ENCODE data around the gene KIF12.

KIF12 gene

DNA sequence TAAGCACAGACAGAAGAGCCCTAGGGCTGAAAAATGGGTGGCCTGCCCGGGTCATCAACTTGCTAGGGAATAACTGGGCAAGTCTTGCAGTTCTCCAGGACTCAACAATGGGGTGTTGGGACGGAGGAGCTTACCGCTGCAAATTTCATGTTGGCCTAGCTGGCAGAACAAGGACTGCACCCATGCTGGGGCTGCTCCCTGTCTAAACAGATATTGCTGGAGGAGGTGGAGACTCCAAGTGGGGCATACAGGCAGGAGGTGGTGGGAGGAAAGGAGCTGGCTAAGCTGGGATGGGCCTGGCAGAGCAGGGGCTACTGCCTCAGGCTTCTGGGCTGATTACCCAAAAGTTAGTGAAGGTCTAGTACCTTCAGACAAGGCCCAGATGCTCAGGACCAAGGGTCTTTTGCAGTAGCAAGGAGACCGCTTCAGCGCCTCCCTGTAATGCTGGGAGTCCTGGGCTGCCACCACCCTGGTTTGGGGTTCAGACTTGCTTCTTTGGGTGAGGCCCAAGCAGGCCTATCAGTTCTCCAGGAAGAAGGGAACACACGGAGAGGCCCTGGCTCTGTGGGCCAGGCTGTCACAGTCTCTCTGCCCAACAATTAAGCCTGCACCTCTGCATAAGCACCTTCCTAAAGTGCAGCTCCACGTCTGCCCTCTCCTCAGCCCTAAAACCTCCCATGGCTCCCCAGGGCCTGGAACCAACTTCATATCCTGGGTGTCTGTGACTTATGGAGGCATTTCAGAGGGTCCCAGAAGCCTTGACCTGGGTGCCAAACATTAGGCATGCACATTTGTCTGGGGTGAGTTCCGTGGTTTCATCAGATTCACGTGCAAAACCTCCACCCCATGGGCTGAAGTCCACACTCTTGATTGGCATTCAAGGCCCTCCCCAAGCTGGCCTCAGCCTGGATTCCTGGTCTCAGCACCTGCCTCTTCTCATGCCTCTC, 24.2 kb upstream of the KIF12 start:
- DNase-seq (ENCODE audit: low spot score): no peak

DNA sequence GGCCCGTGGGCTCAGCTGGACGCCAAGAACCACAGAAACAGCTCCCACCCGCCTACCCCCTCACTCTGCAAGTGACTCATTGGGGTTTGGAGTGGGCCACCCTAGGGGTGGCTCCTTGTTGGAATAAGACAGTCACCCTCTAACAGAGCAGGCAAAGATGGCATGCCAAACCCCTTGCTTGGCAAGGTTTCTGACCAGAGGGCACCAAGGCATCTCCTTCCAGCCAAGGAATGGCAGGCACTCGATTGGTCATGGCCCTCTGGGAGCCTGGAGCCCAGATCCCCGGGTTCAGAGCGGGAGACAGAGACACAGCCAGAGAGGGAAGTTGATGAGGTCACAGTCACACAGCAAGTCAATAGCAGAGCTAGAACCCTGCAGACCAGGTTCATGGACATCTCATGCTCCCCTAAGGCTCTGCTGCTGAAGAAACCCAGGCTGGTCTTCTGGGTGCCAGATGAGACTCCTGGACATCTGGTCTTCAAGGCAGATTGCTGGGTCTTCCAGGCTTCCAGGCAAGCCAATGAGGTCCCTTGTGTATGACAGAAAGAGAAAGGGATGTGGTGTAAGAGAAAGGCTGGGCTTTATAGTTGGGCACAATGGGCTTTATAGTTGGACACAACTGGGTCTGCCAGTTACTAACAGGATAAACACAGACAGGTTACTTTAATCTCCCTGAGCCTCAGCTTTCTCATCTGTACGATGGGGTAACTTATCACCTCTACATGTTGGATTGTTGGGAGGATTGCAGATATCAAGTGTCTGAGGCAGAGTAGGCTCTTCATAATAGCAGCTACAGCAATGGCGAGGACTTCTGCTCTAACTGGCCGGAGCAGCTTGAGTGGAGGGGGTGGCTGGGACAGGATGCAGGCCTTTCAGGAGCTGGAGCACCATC, 23.3 kb upstream of the KIF12 start:
- DNase-seq (ENCODE audit: low spot score): no peak

DNA sequence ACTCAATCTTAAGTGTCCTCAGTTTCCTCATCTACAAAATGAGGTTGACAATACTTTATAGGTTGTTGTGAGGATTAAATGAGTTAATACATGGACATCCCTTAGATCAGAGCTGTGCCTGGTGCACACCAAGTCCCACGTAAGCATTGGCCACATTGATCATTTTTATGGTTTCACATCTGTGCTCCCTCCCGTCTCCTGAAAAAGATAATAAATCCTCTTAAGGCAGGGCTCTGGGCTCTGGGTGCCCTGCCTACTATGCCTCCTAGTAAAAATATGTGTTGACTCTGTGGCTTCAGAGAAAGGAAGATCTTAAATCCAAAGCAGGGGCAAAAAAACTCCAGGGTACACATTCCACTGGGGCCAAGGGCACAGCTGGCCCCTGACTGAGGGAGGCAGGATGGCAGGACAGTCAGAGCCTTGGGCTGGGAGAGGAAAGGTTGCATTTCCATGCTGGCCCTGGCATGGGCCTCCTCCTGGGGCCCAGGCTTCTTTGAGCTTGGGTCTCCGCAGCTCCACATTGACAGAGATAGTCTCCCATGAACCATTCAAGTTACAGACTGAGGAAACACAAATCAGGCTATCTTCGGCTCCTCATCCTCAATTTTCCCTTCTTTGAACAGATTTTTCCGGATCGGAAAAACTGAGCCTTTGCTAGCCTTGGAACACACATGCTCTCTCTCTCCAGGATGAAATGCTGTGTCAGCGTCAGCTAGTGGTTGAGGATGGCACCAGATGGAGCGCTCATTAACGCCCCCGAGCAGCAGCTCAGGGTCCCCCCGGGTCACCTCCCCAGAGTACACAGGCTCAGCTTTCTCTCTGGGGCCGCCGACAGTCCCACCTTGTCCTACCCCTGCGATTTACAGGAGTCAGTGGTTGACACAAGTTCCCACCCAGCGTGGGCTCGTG, 22.4 kb upstream of the KIF12 start:
- no peak for DNase-seq (ENCODE audit: low spot score)

DNA sequence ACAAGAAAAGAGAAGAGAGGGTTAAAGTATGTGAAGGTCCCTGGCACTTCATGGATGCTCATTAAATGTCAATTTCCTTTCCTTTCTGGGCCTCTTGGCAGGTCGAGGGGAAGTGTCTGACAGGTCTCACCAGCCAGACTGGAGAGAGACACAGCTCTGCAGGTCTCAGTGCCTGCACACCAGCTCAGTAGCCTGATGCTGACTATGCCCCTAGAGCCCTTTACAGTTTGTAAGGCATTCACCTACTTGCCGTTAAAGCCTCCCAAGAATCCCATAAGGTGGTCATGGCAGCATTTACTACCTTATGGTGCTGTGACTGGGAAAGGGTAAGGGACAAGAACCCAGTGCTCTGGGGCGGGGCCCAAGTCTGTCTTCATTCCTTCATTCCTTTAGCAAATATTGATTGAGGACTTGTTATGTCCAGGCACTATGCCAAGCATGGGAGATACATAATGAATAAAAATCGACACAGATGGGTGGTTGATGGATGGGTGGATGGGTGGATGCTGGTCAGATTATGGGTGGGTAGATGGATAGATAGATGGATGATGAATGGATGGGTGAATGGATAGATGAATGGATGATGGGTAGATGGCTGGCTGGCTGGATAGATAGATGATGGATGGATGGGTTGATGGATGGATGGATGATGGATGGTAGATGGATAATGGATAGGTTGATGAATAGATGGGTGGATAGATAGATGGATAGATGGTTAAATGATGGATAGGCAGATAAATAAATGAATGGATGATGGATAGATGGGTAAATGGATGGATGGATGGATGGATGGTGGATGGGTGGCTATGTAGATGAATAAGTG, 21.3 kb upstream of the KIF12 start:
- DNase-seq (ENCODE audit: low spot score): no peak

DNA sequence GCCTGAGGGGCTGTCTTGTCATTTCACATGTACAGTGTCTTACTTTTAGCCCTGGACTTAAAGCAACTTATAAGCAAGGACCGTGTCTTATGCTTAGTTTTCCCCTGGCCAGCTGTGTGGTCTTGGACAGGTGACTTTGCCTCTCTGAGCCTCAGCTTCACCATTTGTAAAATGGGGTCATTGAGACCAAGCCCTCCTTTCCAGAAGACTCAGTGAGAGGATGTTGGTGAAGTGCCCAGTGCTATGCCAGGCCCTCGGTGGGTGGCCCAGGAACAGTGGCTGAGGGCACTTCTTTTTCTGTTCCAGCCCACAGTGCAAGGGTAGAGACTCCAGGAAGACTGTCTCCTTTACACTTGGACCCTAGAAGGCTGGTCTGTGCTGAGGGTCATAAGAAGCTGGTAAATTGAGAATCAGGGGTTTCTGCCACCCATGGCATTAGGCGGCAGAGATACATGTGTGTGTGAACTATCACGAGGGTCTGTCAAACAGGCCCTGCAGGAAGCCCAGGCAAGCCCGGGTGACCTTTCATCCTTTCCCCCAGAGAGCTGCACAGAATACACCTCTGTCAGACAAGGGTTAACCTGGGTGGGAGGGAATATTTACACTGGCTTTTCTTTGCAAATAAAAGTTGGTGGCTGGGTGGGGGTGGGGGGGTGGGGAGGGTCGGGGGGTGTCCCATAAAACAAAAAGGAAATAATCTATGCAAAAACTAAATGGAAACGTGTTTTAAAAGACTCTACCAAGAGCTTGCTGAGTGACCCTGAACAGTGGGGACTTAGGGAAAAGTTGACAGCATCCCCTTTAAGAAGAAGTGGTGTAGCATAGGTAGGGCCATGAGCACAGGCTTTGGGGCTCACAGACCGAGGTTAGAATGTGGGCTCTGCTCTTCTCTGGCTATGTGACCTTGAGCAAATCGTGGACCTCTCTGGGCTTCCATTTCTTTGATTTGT, 20.4 kb upstream of the KIF12 start:
- DNase-seq (ENCODE audit: low spot score): no peak

DNA sequence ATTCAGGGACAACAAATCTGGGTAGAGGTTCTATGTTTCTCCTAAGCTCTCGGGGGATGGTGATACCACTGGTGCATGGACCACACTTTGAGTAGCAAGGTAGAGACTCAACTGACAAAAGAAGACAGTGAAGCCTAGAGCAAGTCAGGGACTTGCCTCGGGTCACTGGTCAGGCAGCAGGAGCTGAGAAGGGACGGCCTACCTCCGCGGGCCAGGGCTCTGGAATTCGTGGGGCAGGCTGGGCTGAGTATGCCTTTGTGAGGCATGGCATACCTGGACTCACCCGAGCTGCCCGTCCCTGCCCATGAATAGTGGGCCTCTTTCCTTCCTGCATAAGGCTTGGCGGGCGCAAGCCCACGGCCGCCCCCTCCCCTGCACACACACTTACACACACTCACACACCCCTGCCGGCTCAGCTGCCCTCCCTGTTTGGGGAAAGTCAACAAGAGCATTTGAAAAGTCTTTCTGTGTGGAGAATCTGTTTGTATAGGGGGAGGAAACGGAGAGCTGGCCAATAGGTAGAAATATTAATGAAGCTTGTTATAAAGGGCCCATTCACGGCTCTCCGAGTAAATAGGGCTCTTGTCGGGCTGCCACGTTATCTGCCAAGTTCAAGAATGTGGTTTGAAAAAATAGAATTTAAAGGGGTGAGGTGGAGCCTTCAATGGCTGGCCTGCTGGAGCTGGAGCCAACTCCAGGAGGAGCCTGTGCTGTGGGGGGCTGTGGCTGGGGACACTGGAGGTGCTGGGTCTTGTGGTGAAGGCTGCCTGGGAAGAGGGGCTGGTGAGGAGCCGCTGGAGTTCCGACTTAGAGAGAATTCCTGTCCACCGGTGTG, 19.1 kb upstream of the KIF12 start:
- no peak for DNase-seq (ENCODE audit: low spot score)

DNA sequence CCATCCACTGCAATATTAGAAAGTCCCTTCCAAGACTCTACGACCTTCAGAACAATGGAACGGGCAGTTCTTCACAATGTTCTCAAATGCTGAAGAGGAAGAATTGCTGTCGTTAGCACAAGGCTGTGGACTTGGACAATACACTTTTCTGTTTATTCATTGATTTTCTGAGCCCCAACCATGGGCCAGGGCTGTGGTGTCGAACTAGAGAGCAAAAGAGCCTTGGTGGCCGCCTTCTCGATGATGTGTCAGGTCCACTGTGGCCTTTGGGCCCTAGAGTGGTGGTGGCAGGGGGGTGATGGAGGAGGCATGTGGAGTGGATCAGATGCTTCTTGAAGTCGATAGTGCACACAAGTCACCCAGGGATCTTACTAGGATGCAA, 18.5 kb upstream of the KIF12 start:
- no peak for DNase-seq (ENCODE audit: low spot score)

DNA sequence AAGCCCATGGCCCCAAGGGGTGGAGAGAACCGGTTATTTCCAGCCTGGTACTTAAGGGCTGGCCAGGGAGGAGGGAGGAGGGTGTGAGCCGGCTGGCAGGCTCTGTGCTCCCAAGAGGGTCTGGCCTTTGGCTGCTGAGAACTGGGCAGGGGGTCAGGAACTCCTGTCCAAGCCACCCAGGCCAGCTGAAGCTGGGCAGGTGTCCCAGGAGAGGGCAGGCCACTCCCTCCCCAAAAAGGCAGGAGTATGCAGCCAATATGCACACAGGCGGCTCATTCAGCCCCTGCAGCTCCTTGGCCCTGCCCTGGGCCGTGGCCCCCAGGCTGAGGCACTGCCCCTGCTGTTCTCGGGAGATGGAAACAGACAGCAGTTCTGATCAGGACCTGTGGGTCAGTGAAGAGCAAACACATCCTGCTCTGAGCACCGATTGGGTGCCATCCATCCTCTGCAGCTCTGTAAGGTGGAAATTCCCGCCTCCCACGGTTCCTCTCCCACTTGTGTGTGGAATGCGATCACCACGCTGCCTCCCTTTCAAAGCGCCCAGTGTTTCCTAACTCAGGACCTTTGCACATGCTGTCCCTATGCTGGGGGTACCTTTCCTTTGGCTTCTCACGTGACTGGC, 17.1 kb upstream of the KIF12 start:
- no peak for DNase-seq (ENCODE audit: low spot score)

DNA sequence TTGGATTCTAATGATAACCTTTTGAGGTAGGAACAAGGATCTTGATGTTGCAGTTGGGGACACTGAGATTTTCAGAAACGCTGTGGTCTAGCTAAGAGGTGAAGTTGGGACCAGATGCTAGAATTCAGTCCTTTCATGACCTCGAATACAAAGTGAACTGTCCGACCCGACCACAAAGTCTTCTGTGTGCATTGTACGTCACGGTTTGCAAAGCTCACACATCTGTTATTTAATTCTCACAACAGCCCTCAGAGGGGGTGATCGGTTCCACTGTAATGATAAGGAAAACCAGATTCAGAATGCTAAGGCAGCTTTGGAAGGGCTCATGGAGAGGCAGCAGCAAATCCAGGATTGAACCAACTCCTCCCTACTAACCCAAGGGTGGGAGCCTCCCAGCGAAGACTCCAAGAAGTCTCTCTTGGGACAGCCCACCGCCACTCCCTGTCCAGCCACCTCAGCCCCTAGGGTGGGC, 16.6 kb upstream of the KIF12 start:
- no peak for DNase-seq (ENCODE audit: low spot score)

DNA sequence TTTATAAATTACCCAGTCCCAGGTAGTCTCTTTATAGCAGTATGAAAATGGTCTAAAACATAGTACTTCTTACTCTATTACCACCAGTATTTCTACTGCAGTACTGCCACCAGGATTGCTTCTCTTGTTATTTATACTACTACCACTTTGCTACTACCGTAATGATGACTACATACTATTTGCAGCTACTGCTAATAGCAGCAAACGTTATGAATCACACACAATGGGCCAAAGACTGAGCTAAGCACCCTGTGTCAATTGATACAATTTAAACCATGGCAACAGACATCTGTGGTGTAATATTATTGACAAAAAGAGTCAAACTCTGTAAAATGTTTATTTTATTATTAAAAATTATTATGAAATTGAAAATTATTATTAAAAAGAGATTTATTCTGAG, 15.3 kb upstream of the KIF12 start:
- no peak for DNase-seq (ENCODE audit: low spot score)

DNA sequence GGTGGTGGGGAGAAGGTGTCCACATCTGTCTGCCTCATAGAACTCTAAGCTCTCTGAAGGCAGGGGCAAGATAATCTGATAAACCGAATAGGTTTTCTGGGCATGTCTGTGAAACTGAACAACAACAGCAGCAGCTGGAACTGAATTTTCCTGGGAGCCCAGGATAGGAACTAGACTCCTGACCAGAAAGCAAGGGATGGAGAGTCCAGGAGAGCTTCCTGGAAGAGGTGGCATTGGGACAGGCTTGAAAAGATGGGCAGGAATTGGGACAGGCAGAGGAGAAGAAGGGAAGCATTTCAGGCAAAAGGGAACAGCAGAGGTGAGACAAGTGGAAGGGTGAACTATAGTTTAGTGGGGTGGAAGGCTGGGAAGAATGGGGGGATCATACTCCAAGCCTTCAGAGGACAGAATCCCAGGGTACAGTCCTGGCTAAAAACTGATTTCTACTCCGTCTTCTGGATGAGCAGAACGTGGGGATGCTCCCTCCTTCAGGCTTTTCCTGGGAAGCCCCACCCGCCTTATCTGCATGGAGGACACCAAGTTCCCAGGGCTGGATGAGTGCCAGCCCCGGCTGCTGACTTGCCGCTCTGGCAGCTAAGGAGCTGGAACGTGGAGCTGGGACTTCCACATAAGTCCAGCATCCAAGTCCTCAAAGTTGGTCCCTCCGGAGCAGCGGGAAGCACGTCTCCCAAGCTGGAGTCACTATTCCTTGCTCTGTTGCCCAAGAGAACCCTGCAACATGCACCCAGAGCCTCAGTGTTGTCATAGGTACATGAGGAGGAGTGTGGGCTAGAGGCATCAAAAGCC, 13.9 kb upstream of the KIF12 start:
- DNase-seq (ENCODE audit: low spot score): peak; percentile 78

DNA sequence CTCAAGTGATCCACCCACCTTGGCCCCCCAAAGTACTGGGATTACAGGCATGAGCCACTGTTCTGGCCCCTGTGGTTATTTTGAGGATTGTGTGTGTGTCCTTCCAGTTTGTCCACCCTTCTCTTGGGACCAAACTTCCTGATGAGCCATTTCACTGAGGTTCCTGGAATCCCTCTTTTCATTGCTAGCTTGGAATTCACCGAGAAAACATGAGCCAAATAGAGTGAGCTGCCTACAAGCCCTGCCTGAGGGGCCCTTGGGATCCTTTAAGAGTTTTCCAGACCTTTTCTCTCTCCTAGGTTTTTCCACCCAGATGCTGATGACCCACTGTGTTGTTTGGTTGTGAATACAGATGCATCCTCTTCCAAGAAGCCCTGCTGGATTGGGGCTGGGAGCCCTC, 13.2 kb upstream of the KIF12 start:
- DNase-seq (ENCODE audit: low spot score): peak; percentile 54

DNA sequence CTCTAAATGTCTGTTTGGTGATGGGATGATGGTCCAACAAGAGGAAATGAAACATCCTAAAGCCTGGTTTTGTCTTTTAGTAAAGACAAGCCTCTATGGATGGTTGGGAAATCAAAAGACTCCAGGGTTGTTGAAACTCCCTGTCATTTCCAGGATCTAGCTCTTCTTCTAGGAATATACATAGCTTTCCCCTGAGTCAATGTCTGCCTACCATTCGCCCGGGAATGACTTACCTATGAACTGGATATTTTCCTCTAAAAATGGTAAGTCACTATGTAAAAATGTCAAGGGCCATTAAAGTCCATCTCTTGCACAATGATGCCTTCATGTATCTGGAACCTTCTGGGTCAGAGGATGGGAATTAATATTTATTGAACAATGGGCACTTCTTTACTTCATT, 11.1 kb upstream of the KIF12 start:
- peak; percentile 72 for DNase-seq (ENCODE audit: low spot score)

DNA sequence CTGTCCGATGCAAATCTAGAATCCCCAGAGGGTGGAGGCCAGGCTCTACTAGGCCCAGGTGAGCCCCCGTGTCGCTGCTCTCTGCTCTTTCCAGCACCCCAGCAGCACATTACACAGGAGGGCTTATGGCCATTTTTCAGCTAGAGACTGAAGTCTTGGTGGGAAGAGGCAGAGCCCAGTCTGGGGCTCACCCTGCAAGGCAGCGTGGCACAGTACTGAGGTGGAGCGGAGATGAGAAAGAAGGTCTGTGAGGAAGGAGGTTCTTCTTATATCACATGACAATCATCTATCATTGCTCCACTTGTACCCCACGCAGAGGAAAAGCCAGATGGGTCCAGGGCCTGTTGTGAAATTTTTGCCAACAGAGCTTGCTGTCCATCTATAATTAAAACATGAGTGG, 10.0 kb upstream of the KIF12 start:
- DNase-seq (ENCODE audit: low spot score): no peak

DNA sequence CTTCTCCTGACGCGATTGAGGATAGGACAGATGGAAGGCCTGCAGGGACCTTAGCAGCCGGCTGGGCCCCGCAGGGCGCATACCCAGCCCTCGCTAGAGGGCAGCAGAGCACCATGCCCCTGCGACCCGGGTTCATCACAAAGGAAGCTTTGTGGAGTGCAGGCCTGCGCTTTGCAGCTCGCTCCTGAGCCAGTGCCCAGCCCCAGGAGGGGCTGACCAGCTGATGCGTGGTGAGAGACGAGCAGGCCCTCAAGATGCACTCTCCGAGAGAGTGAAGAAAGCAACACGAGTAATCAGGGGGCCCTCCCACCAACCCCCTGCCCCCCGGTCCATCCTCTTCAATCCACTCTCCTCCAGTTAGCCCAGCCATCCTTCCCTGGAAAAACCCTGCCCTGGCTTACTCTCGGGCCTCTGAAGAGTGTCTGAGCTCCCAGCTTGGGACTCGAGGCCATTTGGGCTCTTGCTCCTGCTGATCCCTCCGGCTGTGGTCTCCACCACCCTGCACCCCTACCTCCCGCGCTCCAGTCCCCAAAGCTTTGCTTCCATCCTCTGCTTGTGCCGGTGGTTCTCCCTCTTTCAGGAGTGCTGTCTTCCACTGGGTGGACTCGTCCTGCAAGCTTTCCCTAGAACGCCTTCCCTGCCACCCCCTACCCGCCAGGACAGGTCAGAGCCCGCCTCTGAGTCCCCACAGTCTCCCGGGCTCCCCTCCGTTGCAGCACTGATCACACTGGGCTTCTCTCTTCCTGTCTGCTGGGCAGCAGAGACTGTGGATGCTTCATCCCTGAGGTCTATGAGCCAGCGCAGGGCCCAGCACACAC, 9.1 kb upstream of the KIF12 start:
- peak; percentile 91 for DNase-seq (ENCODE audit: low spot score)

DNA sequence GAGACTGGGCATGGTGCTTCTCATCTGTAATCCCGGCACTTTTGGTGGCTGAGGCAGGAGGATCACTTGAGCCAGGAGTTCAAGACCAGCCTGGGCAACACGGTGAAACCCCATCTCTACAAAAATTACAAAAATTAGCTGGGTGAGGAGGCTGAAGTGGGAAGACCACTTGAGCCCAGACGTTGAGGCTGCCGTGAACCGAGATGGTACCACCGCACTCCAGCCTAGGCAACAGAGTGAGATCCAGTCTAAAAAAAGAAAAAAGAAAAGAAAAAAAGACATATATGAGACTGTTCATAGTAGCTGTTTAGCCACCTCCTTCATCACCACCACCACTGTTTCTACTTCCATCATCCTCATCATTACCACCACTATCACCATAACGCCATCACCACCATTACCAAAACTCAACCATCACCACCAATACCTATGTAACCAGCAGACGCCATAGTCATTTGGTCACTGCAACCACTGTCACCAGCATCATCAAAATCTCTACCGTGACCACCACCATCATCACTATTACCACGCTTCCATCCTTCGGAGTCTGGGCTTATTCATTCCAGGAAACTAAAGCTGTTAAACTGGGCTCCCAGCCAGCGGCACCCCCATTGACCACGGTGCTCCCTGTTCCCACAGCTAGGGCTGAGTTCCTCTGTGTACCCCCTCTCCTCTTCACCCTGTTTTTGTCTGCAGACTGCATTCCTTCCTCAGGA, 8.4 kb upstream of the KIF12 start:
- no peak for DNase-seq (ENCODE audit: low spot score)

Data from hepatic stellate cell (primary cell).